Dedifferentiated amniotic fluid mesenchymal stem cell (primary cell): ENCODE measurements around the gene H2AZ1.

Experiments
- DNase-seq: peaks from one replicate; pipeline ENCODE4 v3.0.0-alpha.2; 2016; ENCODE audit errors: extremely low spot score

Gene H2AZ1

GRCh38 chr4:99946356-99947189, 3.5 kb downstream of the H2AZ1 start, which contains the start of gene DNAJB14:
Gene DNAJB14, minus strand, starts transcription at chr4:99946618. Its CDS starts 47 bp downstream, at chr4:99946571.
- peak; percentile 38 for DNase-seq

- no peak for DNase-seq
These were observed 4.2 kb downstream of the H2AZ1 start for GRCh38 chr4:99945718-99946355.

- DNase-seq, result no peak
These were observed 6.1 kb downstream of the H2AZ1 start for GRCh38 chr4:99943904-99944437.

- no peak for DNase-seq
These were observed 11.8 kb downstream of the H2AZ1 start for GRCh38 chr4:99938243-99938753.

- DNase-seq, result no peak
These were observed 15.2 kb downstream of the H2AZ1 start for GRCh38 chr4:99934891-99935290.

GRCh38 chr4:99927566-99927965, 22.5 kb downstream of the H2AZ1 start:
- no peak for DNase-seq

GRCh38 chr4:99921174-99921573, 28.9 kb downstream of the H2AZ1 start:
- DNase-seq, result no peak

- DNase-seq, result no peak
These were observed 31.4 kb downstream of the H2AZ1 start for GRCh38 chr4:99918656-99919055.

- DNase-seq, result no peak
These were observed 32.5 kb downstream of the H2AZ1 start for GRCh38 chr4:99917575-99917974.

GRCh38 chr4:99915449-99915848, 34.6 kb downstream of the H2AZ1 start:
- no peak for DNase-seq
